Common myeloid progenitor, CD34-positive (primary cell): Measurements from ENCODE around the gene MYEOV.

Source experiments
- CTCF ChIA-PET: fragments of 350-600 bp; sonication (Branson Sonifier 250); formaldehyde crosslinking; loops from one replicate; lab custom pipeline; 2021; ENCODE audit warnings: antibody characterized with exemption; lab: Charles Lee
- POLR2A ChIA-PET: fragments of 350-600 bp; sonication (Branson Sonifier 250); formaldehyde crosslinking; loops from one replicate; lab custom pipeline; 2021; ENCODE audit warnings: antibody characterized with exemption; lab: Charles Lee
- DNase-seq, 3 donors: peaks; one replicate each; pipeline versions ENCODE4 v3.0.0 to v3.0.0-alpha.2; 2013
- H3K27ac ChIP-seq, 2 experiments: 1 replicate in 1 of 2; 2 replicates in 1 of 2; pipeline ENCODE4 v1.7.0; 2013; ENCODE audit warnings: inconsistent platforms in 2 of 2, low read length in 2 of 2, mild to moderate bottlenecking in 2 of 2, low read depth in 1 of 2, moderate library complexity in 1 of 2; ENCODE audit not compliant: severe bottlenecking in 2 of 2, insufficient read depth in 1 of 2, poor library complexity in 1 of 2
- H3K27me3 ChIP-seq, 5 experiments: replicated peaks in 2 of 5; 1 replicate in 3 of 5; 2 replicates in 2 of 5; pipeline versions ENCODE4 v1.6.1 to v1.7.0; 2013; ENCODE audit warnings: low read length in 4 of 5, mild to moderate bottlenecking in 2 of 5, moderate library complexity in 2 of 5, inconsistent platforms in 1 of 5; ENCODE audit not compliant: insufficient read depth in 5 of 5, control insufficient read depth in 4 of 5
- H3K36me3 ChIP-seq, 4 experiments: 1 replicate in 2 of 4; 2 replicates in 2 of 4; pipeline versions ENCODE4 v1.6.1 to v1.7.0; 2013; ENCODE audit warnings: low read length in 3 of 4, control low read depth in 1 of 4, mild to moderate bottlenecking in 1 of 4; ENCODE audit not compliant: control insufficient read depth in 4 of 4, insufficient read depth in 4 of 4
- H3K4me1 ChIP-seq, 4 experiments: 1 replicate in 3 of 4; 2 replicates in 1 of 4; pipeline versions ENCODE4 v1.6.1 to v1.7.1; 2013; ENCODE audit warnings: low read length in 3 of 4, mild to moderate bottlenecking in 3 of 4, control low read depth in 1 of 4, inconsistent platforms in 1 of 4, moderate library complexity in 1 of 4; ENCODE audit not compliant: control insufficient read depth in 4 of 4, insufficient read depth in 4 of 4; ENCODE audit errors: control extremely low read depth in 1 of 4
- H3K4me3 ChIP-seq, 7 experiments: 1 replicate in 4 of 7; 2 replicates in 3 of 7; pipeline versions ENCODE4 v1.5.1 to v1.7.0; 2013; ENCODE audit warnings: mild to moderate bottlenecking in 7 of 7, low read length in 6 of 7, moderate library complexity in 6 of 7, inconsistent platforms in 2 of 7, low read depth in 2 of 7, control low read depth in 1 of 7; ENCODE audit not compliant: insufficient read depth in 4 of 7, control insufficient read depth in 1 of 7; ENCODE audit errors: extremely low read depth in 1 of 7
- H3K9me3 ChIP-seq, 5 experiments: 1 replicate in 4 of 5; 2 replicates in 1 of 5; pipeline versions ENCODE4 v1.6.1 to v1.7.1; 2013; ENCODE audit warnings: low read length in 4 of 5, mild to moderate bottlenecking in 2 of 5, inconsistent platforms in 1 of 5, low read depth in 1 of 5, moderate library complexity in 1 of 5; ENCODE audit not compliant: control insufficient read depth in 4 of 5, insufficient read depth in 2 of 5; ENCODE audit errors: control extremely low read depth in 1 of 5
- WGBS: methylation state at CpG from one replicate; pipeline ENCODE4 v1.1.5; 2013; ENCODE audit not compliant: insufficient coverage; 5-methylcytosine and 5-hydroxymethylcytosine counted together

MYEOV gene

DNA sequence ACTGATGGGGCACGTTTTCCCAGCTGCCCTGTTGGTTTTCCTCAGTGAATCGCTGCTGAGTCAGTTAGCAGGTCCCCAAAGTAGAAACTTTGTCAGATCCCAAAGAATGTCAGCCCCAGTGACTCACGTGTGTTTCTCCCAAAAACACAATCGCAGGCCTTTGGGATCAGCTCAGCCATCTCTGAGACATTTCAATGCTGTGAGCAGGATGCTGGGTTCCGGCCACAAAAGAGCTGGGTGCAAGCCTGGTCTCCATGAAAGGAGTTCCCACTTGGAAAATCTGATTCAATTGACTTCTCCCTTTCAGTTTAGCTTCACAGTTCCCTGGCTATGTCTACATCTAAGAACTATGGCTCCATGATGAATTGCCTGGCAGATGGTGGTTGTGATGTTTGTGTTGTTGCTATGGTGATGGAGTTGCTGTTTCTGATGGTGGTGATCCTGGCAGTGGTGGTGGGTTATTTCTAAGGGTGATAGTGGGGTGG lies 28.0 kb downstream of the MYEOV start:
- ChIA-PET CTCF (interaction anchor here (0.9 to 1.5 kb wide), 2 partner anchors 9 to 12 kb away, joined by 3 to 4 read pairs; no protein-coding TSS in a partner anchor), POLR2A (no interaction called here)
- DNase-seq: peak in 2 of 3 donors; percentile 64 to 71
- no peaks in the 10 kb centered on the region for H3K4me1 ChIP-seq
- no peaks in the 10 kb centered on the region for H3K36me3 ChIP-seq
- no peaks in the 10 kb centered on the region for H3K27me3 ChIP-seq
- no peak overlapping the region for H3K27ac ChIP-seq
- WGBS: 100% methylated on average over 5 of the region's 5 CpGs
- no peak overlapping the region for H3K4me3 ChIP-seq
- peaks cover 0 to 8% (median 0%) of the 10 kb centered on the region in 5 experiments for H3K9me3 ChIP-seq

DNA sequence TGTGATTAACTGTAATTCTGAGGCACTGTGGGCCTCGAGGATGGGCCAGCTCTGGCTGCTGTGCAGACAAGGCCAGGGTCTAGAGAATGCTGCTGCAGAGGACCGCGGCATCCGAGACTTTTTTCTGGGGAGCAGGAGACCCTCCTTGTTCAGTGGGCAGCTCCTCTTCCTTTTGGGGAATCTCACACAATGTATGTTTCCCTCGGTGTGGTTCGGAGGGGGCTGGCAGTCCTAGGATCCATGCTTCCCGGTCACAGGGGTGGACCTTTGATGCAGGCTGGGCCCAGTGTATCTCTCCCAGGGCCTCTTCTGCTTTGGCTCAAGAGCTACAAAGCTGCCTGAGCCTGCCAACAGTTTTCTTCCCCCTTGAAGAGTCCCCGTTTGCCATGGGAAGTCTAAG lies 31.5 kb downstream of the MYEOV start:
- no peaks in the 10 kb centered on the region for H3K27me3 ChIP-seq
- no peaks in the 10 kb centered on the region for H3K36me3 ChIP-seq
- ChIA-PET CTCF (interaction anchor here (1.2 kb wide), 1 partner anchor 10 kb away, joined by 3 read pairs; no protein-coding TSS in a partner anchor), POLR2A (interaction anchor here (0.7 kb wide), 1 partner anchor 27 kb away, joined by 3 read pairs; no protein-coding TSS in a partner anchor)
- no peak overlapping the region for H3K27ac ChIP-seq
- H3K4me1 ChIP-seq: no peaks in the 10 kb centered on the region
- H3K9me3 ChIP-seq: peaks cover 0 to 2% (median 0%) of the 10 kb centered on the region in 5 experiments
- no peak for DNase-seq
- 97% methylated on average over 8 of the region's 8 CpGs for WGBS
- H3K4me3 ChIP-seq: no peak overlapping the region

DNA sequence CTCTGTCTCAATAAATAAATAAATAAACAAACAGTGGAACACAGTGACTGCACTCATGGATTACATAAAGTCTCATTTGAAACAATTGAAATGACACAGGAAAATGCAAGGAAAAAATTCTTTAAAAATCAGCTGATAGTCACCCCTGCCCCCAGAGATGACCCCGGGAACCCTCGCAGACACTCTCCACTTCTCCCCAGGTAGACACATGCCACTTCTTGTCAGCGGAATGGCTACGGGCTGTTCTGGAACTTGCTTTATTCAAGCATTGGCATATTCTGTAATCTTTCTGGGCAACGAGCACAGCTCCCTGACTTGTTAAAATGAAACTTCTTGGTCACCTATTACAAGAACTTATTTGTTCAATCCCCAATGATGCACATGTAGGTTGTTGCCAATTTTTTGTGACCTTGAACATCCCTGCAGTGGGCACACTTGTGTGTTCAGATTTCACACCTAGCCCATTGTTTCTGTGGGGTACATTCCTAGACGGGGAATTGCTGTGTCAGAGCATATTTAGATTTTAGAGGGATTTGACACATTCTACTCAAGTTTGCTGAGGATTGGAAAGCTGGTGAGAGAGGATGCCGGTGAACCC lies 32.8 kb downstream of the MYEOV start:
- H3K36me3 ChIP-seq: no peaks in the 10 kb centered on the region
- ChIA-PET CTCF (interaction anchor here (0.6 kb wide), 1 partner anchor 8 kb away, joined by 3 read pairs; no protein-coding TSS in a partner anchor), POLR2A (no interaction called here)
- 100% methylated on average over 5 of the region's 7 CpGs for WGBS
- H3K9me3 ChIP-seq: peaks cover 0 to 4% (median 0%) of the 10 kb centered on the region in 5 experiments
- H3K27me3 ChIP-seq: no peaks in the 10 kb centered on the region
- no peaks in the 10 kb centered on the region for H3K4me1 ChIP-seq
- no peak overlapping the region for H3K4me3 ChIP-seq
- H3K27ac ChIP-seq: no peak overlapping the region
- no peak for DNase-seq

DNA sequence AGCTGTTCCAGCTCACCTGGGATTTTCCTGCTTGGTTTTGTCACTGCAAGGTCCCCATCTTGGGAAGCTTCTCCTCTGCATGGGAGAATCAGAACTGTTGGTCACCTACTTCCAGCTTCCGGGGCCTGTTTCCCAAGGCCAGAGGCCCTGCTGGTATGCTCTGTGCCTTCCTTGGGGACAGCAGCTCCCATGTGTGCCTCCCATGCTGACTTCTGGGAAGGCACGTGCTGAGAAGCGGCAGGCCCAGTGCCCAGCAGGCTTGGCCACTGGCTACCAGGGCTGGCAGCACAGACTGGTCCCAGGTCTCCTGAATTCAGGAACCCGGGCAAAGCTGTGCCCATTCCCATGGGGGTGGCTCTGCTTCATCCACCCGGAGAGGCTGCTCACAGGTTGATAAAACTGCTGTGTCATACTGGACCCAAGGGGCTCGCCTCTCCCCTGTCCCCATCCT lies 33.8 kb downstream of the MYEOV start:
- CTCF ChIA-PET: interaction anchor here (1.3 kb wide), 1 partner anchor 82 kb away, joined by 3 read pairs; no protein-coding TSS in a partner anchor
- POLR2A ChIA-PET: no interaction called here

DNA sequence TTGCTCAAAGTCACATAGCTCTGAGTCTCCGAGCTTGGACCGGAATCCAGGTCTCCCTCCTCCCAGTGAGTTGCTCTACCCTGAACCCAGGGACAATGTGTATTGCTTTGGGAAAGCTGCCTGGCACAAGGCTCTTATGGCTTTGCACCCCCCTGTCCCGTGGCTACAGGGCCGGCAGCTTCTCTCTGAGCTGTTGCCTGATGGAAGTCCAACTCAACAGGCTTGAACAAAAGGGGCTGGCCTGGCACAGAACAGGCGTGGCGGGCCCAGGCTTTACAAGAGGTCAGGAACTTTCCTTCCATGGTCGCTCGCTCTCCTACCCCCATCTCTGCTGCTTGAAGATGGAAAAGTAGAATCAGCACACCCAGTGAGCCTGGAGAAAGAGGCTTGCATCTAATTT lies 34.3 kb downstream of the MYEOV start:
- Histone ChIP-seq H3K4me3 (no peak overlapping the region), H3K9me3 (peaks cover 0 to 4% (median 0%) of the 10 kb centered on the region in 5 experiments), H3K4me1 (no peaks in the 10 kb centered on the region), H3K27me3 (no peaks in the 10 kb centered on the region), H3K36me3 (no peaks in the 10 kb centered on the region), H3K27ac (no peak overlapping the region)
- WGBS: 88% methylated on average over 5 of the region's 8 CpGs
- POLR2A ChIA-PET: no interaction called here
- CTCF ChIA-PET: interaction anchor here (1.3 kb wide), 1 partner anchor 81 kb away, joined by 3 read pairs; no protein-coding TSS in a partner anchor
- no peak for DNase-seq

More for the DNA sequence above, 33.8 kb downstream of the MYEOV start:
- Histone ChIP-seq H3K4me3 (no peak overlapping the region), H3K9me3 (peaks cover 0 to 4% (median 0%) of the 10 kb centered on the region in 5 experiments), H3K27me3 (no peaks in the 10 kb centered on the region), H3K27ac (no peak overlapping the region), H3K4me1 (no peaks in the 10 kb centered on the region), H3K36me3 (no peaks in the 10 kb centered on the region)
- 94% methylated on average over 5 of the region's 6 CpGs for WGBS
- DNase-seq: no peak

DNA sequence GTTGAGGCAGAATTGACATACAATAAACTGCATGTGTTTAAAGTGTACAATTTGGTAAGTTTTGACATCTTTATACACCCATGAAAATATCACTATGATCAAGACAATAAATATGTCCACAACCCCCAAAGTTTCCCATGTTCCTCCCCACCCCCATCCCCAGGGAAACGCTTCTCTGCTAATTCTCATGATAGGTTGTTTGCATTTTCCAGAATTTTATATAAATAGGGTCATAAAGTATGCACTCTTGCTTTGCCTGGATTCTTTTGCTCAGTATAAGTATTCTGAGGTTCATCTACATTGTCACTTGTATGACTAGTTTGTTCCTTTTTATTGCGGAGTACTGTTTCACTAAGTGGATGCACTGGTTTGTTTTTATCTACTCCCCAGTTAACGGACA lies 35.6 kb downstream of the MYEOV start:
- POLR2A ChIA-PET: no interaction called here
- Histone ChIP-seq H3K4me3 (no peak overlapping the region), H3K27me3 (no peaks in the 10 kb centered on the region), H3K27ac (no peak overlapping the region), H3K36me3 (no peaks in the 10 kb centered on the region), H3K4me1 (no peaks in the 10 kb centered on the region), H3K9me3 (peaks cover 0 to 4% (median 0%) of the 10 kb centered on the region in 5 experiments)
- CTCF ChIA-PET: no interaction called here
- 100% methylated on average over 2 of the region's 3 CpGs for WGBS
- no peak for DNase-seq

- Histone ChIP-seq H3K27me3 (no peaks in the 10 kb centered on the region), H3K4me1 (no peaks in the 10 kb centered on the region), H3K27ac (no peak overlapping the region), H3K4me3 (no peak overlapping the region), H3K9me3 (peaks cover 0 to 4% (median 0%) of the 10 kb centered on the region in 5 experiments), H3K36me3 (no peaks in the 10 kb centered on the region)
- WGBS: no CpG with 5 or more reads among the region's 4 CpGs
- ChIA-PET CTCF (no interaction called here), POLR2A (no interaction called here)
- no peak for DNase-seq
Observed at GRCh38 chr11:69330330-69330729, 36.4 kb downstream of the MYEOV start.
